Measurements from ENCODE around the gene SHC4. TPM values are rescaled to one million over a fixed set of nuclear protein-coding genes. Genes with fewer than 3 reads are reported as not detected.

Gene SHC4, protein sequence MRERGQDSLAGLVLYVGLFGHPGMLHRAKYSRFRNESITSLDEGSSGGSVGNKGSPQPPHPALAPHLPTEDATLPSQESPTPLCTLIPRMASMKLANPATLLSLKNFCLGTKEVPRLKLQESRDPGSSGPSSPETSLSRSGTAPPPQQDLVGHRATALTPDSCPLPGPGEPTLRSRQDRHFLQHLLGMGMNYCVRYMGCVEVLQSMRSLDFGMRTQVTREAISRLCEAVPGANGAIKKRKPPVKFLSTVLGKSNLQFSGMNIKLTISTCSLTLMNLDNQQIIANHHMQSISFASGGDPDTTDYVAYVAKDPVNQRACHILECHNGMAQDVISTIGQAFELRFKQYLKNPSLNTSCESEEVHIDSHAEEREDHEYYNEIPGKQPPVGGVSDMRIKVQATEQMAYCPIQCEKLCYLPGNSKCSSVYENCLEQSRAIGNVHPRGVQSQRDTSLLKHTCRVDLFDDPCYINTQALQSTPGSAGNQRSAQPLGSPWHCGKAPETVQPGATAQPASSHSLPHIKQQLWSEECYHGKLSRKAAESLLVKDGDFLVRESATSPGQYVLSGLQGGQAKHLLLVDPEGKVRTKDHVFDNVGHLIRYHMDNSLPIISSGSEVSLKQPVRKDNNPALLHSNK
- polyA plus RNA-seq: 0.06 and 2.9 TPM in 2 replicates

DNA sequence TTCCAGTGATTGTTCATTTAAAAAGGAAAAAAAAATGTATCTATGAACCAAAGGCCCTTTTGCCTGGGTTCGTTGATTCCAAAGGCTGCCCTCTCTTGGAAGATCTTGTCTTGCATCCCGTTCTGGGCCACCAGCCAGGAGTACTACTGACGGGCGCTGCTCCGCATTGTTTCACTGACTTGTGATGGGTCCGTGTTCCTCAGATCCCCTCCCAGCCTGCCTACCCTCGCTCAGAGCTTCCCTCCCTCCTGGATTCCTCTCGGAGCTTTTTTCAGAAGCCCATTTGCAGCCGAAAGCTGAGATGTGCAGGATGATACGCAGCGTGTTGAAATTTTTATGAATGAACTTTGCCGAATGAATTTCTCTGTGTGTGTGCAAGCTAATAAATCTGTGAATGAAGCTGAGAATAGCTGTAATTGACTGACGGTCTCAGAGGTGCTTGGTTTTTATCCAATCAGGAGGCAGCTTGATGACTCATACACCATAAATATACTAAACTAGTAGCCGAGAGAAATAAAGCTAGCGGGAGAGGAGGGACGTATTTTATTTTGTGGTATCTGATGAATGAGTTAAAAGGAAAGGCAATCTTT lies at the start of gene SHC4:
Gene SHC4, minus strand, starts transcription at position 396 of the 590 bp plus-strand sequence. CDS start 904 bp downstream, outside the sequence.

GRCh38 chr15:48877630-48878595 lies 85.8 kb downstream of the SHC4 start, which contains the start of gene EID1:
Gene EID1 (plus strand): TSS chr15:48878134. CDS start chr15:48878177, 43 bp downstream.

DNA sequence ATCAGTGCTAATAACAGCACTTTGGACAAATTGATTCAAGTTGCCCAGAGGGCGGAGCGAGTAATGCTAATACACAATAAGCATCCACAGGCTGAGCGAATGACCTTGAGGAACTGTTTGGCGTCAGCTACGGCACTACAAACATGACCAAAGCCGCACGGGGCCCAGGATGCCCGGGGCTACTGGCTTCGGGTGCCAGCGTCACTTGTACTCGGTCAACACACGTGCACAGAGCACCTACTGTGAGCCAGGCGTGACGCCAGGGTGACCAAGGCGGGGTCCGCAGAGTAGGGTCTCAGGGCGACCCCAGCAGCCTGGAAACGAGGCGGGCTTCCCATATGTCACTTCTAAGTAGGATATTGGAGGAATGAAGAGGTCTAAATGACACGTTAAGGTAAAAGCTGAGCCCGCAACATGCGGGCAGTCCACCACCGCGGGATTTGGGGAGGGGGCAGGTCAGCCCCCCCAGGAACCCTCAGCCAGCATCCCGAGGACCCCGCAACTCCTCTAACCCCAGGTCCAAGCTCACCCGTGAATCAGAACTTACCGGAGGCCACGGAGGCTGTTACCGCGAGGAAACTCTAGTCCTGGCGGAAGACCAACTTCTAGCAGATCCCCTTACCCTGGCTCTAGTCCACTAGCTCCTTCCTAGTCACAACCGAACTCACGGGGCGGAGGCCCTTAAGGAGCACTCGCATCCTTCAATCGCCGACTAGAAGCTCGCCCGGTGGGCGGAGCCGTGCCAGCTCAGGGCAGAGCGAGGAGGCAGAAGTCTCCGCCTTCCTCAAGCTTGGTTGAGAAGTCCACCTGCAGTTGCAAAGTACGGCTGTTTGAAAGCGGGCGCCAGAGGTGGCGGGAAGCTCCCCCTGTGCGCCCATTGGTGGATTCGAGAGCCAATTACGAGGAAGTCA lies 153.1 kb downstream of the SHC4 start, which contains the start of gene CEP152:
Gene CEP152, minus strand, starts transcription at position 656 of the 911 bp plus-strand sequence. CDS start 5,420 bp downstream, outside the sequence.

Other genes with a start within 250 kb of the SHC4 start
- 2.3 and 3.8 TPM in 2 replicates for gene CEP152, start 152.8 kb downstream of the SHC4 start, polyA plus RNA-seq
- gene EID1, start 85.8 kb downstream of the SHC4 start, polyA plus RNA-seq: 141 and 167 TPM in 2 replicates
- 146 and 184 TPM in 2 replicates for gene SECISBP2L, start 82.5 kb upstream of the SHC4 start, polyA plus RNA-seq
- 105 and 140 TPM in 2 replicates for gene COPS2, start 191.7 kb upstream of the SHC4 start, polyA plus RNA-seq
- 39.2 and 49.0 TPM in 2 replicates for gene GALK2, start 206.3 kb upstream of the SHC4 start, polyA plus RNA-seq

All from Purkinje cell (primary cell).